ENCODE results near the gene METTL13.

The METTL13 gene

GRCh38 chr1:171781176-171781875, at the start of gene METTL13:
METTL13 (plus strand) TSS chr1:171781660; CDS start chr1:171781968, 308 bp downstream.
- peak; percentile 80 to 100 (median 98) for DNase-seq

- no peak for DNase-seq
These were observed 45.3 kb upstream of the METTL13 start for GRCh38 chr1:171736196-171736595.

- no peak for DNase-seq
These were observed 42.5 kb upstream of the METTL13 start for GRCh38 chr1:171738911-171739310.

- DNase-seq = no peak
These were observed 41.8 kb upstream of the METTL13 start for GRCh38 chr1:171739656-171740055.

GRCh38 chr1:171740356-171740863, 41.0 kb upstream of the METTL13 start:
- no peak for DNase-seq

- DNase-seq = peak in 39 of 51 donors; percentile 1 to 73 (median 27)
These were observed 40.2 kb upstream of the METTL13 start for GRCh38 chr1:171740987-171741871.

GRCh38 chr1:171741872-171742576, 39.4 kb upstream of the METTL13 start, which contains the start of gene VAMP4:
VAMP4 (minus strand) TSS chr1:171742065; CDS start chr1:171738414, 3,651 bp downstream.
- DNase-seq = peak; percentile 49 to 96 (median 79)

- DNase-seq = peak in 36 of 51 donors; percentile 2 to 89 (median 32)
These were observed 38.9 kb upstream of the METTL13 start for GRCh38 chr1:171742577-171742922.

- peak in 3 of 51 donors; percentile 3 to 67 (median 40) for DNase-seq
These were observed 38.2 kb upstream of the METTL13 start for GRCh38 chr1:171743081-171743870.

GRCh38 chr1:171744986-171745385, 36.5 kb upstream of the METTL13 start:
- no peak for DNase-seq

GRCh38 chr1:171748651-171749050, 32.8 kb upstream of the METTL13 start:
- DNase-seq = no peak

- DNase-seq = no peak
These were observed 30.2 kb upstream of the METTL13 start for GRCh38 chr1:171751221-171751620.

GRCh38 chr1:171753182-171753581, 28.3 kb upstream of the METTL13 start:
- no peak for DNase-seq

GRCh38 chr1:171753685-171754352, 27.6 kb upstream of the METTL13 start:
- DNase-seq = no peak

GRCh38 chr1:171754353-171754705, 27.1 kb upstream of the METTL13 start:
- DNase-seq = no peak

GRCh38 chr1:171754971-171755370, 26.5 kb upstream of the METTL13 start:
- DNase-seq = no peak

GRCh38 chr1:171756856-171757255, 24.6 kb upstream of the METTL13 start:
- no peak for DNase-seq

- DNase-seq = no peak
These were observed 23.4 kb upstream of the METTL13 start for GRCh38 chr1:171758011-171758410.

GRCh38 chr1:171762143-171762563, 19.3 kb upstream of the METTL13 start:
- no peak for DNase-seq

GRCh38 chr1:171763764-171764163, 17.7 kb upstream of the METTL13 start:
- DNase-seq = no peak
